SIG-M5 treated with dmso at 0.1 percent for 504 hours (cell line): ENCODE results near the gene CATSPER1.
"Not testable (repeated sequence)": the region's sequence is repeated elsewhere in the genome, so short reads cannot be mapped to it uniquely, and the experiment has no call there.

Experiments used
- DNase-seq: peaks from one replicate; lab custom pipeline; 2025; ENCODE audit not compliant: unreplicated experiment; lab: John Stamatoyannopoulos, UW

CATSPER1 gene

GRCh38 chr11:66051766-66052663 is 25.7 kb upstream of the CATSPER1 start, which contains the start of gene SF3B2:
Gene SF3B2 (plus strand): TSS chr11:66052364. CDS start chr11:66052385, 21 bp downstream.
- peak; percentile 98 for DNase-seq

- no peak for DNase-seq
Observed at GRCh38 chr11:66051371-66051765, 25.1 kb upstream of the CATSPER1 start.

- no peak for DNase-seq
Observed at GRCh38 chr11:66050581-66051231, 24.4 kb upstream of the CATSPER1 start.

GRCh38 chr11:66048547-66049323 is 22.5 kb upstream of the CATSPER1 start, which contains the start of gene GAL3ST3:
Gene GAL3ST3 (minus strand): TSS chr11:66049161. CDS start chr11:66045415, 3,746 bp downstream.
- DNase-seq, result no peak

GRCh38 chr11:66047541-66048365 is 21.5 kb upstream of the CATSPER1 start:
- no peak for DNase-seq

GRCh38 chr11:66046901-66047300 is 20.6 kb upstream of the CATSPER1 start:
- DNase-seq, result no peak

GRCh38 chr11:66045177-66045639 is 18.9 kb upstream of the CATSPER1 start:
- peak; percentile 43 for DNase-seq

GRCh38 chr11:66044757-66045156 is 18.5 kb upstream of the CATSPER1 start:
- no peak for DNase-seq

GRCh38 chr11:66042996-66043906 is 17.0 kb upstream of the CATSPER1 start:
- no peak for DNase-seq

GRCh38 chr11:66042227-66042995 is 16.1 kb upstream of the CATSPER1 start:
- no peak for DNase-seq

GRCh38 chr11:66039765-66040164 is 13.5 kb upstream of the CATSPER1 start:
- DNase-seq, result no peak

- DNase-seq, result no peak
Observed at GRCh38 chr11:66037327-66037726, 11.0 kb upstream of the CATSPER1 start.

- no peak for DNase-seq
Observed at GRCh38 chr11:66036334-66036710, 10.0 kb upstream of the CATSPER1 start.

GRCh38 chr11:66035653-66036333 is 9.5 kb upstream of the CATSPER1 start:
- DNase-seq, result no peak

- DNase-seq, result no peak
Observed at GRCh38 chr11:66032957-66033735, 6.9 kb upstream of the CATSPER1 start.

- DNase-seq, result not testable (repeated sequence)
Observed at GRCh38 chr11:66023186-66023440, 3.2 kb downstream of the CATSPER1 start.

GRCh38 chr11:66022401-66023185 is 3.7 kb downstream of the CATSPER1 start:
- DNase-seq, result peak; percentile 48
